ENCODE data around the gene ZBTB49. TPM values are rescaled to one million over a fixed set of nuclear protein-coding genes. Genes with fewer than 3 reads are reported as not detected.
"Not testable (repeated sequence)": the region's sequence is repeated elsewhere in the genome, so short reads cannot be mapped to it uniquely, and the experiment has no call there.

ZBTB49 gene, protein sequence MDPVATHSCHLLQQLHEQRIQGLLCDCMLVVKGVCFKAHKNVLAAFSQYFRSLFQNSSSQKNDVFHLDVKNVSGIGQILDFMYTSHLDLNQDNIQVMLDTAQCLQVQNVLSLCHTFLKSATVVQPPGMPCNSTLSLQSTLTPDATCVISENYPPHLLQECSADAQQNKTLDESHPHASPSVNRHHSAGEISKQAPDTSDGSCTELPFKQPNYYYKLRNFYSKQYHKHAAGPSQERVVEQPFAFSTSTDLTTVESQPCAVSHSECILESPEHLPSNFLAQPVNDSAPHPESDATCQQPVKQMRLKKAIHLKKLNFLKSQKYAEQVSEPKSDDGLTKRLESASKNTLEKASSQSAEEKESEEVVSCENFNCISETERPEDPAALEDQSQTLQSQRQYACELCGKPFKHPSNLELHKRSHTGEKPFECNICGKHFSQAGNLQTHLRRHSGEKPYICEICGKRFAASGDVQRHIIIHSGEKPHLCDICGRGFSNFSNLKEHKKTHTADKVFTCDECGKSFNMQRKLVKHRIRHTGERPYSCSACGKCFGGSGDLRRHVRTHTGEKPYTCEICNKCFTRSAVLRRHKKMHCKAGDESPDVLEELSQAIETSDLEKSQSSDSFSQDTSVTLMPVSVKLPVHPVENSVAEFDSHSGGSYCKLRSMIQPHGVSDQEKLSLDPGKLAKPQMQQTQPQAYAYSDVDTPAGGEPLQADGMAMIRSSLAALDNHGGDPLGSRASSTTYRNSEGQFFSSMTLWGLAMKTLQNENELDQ
- 6.4 and 9.9 TPM in 2 replicates for total RNA-seq

DNA sequence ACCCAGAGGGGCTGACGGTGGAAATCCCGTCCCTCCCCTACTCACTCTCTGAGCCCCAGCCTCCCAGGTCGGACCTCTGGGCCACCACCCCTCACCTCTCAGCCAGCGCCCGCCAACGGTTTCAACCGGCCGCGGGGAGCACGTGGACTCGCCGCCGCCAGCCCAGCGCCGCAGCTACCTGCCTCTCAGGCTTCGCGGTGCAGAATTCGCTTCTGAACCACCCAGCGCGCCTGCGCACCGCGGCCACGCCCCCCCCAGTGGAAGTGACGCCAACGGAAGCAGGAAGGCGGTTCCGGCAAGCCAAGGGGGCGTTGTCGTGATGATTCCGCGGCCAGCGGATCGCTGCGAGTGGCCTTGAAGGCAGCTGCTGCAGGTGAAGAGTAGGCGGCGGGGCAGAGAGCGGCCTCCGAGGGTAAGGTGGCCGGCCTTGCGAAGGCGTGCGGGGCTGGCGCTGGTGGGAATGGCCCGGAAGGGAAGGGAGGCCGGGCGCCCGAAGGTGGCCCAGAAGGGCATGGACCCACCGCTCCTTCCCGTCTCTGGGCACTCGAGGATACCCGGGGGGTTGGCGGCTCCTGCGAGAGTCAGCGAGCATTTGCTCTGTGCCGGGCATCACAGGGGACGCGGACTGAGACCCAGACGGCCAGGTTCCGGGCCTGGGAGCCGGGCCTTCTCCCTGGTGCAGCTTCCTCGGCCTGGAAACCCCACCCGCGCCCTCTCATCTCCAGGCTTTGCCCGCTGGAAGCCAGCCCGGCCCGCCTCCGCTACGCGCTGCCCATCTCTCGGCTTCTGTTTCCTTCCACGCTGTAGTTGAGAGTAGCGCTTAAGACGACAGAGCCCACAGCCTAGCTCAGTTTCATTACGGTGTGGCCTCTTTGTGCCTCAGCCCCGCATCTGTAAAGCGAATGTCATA is at the start of gene ZBTB49, which contains the start of gene LYAR:
Gene ZBTB49, plus strand, starts transcription at position 311 of the 910 bp plus-strand sequence. CDS start 9,695 bp downstream, outside the sequence.
Gene LYAR, minus strand, starts transcription at position 214 of the 910 bp plus-strand sequence. CDS start 6,412 bp downstream, outside the sequence.
- TF ChIP-seq, protein P1, sequence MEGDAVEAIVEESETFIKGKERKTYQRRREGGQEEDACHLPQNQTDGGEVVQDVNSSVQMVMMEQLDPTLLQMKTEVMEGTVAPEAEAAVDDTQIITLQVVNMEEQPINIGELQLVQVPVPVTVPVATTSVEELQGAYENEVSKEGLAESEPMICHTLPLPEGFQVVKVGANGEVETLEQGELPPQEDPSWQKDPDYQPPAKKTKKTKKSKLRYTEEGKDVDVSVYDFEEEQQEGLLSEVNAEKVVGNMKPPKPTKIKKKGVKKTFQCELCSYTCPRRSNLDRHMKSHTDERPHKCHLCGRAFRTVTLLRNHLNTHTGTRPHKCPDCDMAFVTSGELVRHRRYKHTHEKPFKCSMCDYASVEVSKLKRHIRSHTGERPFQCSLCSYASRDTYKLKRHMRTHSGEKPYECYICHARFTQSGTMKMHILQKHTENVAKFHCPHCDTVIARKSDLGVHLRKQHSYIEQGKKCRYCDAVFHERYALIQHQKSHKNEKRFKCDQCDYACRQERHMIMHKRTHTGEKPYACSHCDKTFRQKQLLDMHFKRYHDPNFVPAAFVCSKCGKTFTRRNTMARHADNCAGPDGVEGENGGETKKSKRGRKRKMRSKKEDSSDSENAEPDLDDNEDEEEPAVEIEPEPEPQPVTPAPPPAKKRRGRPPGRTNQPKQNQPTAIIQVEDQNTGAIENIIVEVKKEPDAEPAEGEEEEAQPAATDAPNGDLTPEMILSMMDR (IDR thresholded peaks at IDR 0.05; ENCODE audit: insufficient read depth, low read depth, low read length) = no peak
- DNase-seq (ENCODE audit: low read depth) = peak; percentile 91
- H3K4me3 ChIP-seq (ENCODE audit: low read depth, low read length) = peak within 1 kb of the TSS; percentile 86

GRCh38 chr4:4245172-4245571 is 44.9 kb upstream of the ZBTB49 start:
- DNase-seq (ENCODE audit: low read depth) = no peak
- H3K4me3 ChIP-seq (ENCODE audit: low read depth, low read length) = no peak overlapping the region
- TF ChIP-seq, protein P1 (IDR thresholded peaks at IDR 0.05; ENCODE audit: insufficient read depth, low read depth, low read length) = no peak

- peak overlapping the region; percentile 94 for H3K4me3 ChIP-seq (ENCODE audit: low read depth, low read length)
- TF ChIP-seq, protein P1 (IDR thresholded peaks at IDR 0.05; ENCODE audit: insufficient read depth, low read depth, low read length) = no peak
- DNase-seq (ENCODE audit: low read depth) = no peak
These were observed 42.4 kb upstream of the ZBTB49 start for GRCh38 chr4:4247696-4248028.

DNA sequence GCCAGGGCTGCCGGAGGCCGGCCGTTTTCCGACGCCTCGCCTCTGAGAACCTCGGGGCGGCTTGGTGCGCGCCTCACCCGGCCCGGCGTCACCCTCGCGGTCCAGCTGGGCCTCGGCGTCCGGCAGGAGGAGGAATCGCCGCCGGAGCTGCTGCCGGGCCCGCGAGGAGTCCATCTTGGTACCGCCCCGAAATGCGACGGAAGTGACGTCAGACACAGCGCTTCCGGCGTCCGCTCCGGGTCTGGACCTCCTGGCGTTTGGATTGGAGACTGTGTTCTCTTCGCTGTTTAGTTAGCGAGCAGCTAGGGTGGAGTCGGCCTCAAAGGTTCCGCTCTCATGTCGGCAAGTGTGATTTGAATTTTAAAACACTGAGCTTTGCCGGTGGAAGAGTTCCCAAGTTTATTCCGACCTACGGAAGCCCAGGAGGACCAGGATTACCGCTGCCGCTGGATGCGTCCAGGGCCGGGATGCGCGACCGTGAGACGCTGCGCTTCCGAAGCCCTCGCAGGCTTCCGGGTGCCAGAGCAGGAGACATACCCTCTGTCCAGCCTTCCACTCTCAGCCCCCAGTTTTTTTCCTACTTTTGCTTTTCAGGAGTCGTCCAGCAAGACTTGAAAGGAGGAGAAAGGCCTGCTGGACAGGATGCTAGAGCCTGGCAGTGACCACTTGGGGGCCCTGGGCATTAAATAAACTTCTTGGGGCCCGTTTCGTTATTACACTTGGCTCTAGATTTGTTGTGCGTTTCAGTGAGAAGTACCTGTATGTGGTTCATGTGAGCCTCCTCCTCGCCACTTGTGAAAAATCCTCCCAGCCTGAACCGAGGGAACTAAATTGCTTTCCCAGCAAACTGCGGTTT is 41.8 kb upstream of the ZBTB49 start, which contains the start of gene TMEM128:
Gene TMEM128, minus strand, starts transcription at position 195 of the 856 bp plus-strand sequence. Its CDS starts 21 bp downstream, at position 174.
- peak; percentile 95 for DNase-seq (ENCODE audit: low read depth)
- TF ChIP-seq, protein P1 (IDR thresholded peaks at IDR 0.05; ENCODE audit: insufficient read depth, low read depth, low read length) = no peak

DNA sequence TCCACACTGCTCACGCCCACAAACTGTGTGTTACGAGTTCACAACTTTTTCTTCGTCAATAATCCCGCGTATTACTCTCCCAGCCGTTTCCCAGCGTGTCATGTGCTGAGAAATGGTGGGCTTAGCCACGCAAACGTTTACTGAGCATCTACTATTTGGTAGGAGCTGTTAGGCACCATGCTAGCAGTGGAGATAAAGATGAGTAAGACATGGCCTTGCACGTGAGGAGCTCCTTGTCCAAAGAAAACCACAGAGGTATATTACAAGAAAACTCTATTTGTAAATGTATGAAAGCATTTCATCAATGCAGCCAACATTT is 41.2 kb upstream of the ZBTB49 start:
- no peak for DNase-seq (ENCODE audit: low read depth)
- TF ChIP-seq, protein P1 (IDR thresholded peaks at IDR 0.05; ENCODE audit: insufficient read depth, low read depth, low read length) = no peak
- peak overlapping the region; percentile 94 for H3K4me3 ChIP-seq (ENCODE audit: low read depth, low read length)

More for the DNA sequence above, 41.8 kb upstream of the ZBTB49 start, which contains the start of gene TMEM128:
- H3K4me3 ChIP-seq (ENCODE audit: low read depth, low read length) = peak within 1 kb of the TSS; percentile 94

DNA sequence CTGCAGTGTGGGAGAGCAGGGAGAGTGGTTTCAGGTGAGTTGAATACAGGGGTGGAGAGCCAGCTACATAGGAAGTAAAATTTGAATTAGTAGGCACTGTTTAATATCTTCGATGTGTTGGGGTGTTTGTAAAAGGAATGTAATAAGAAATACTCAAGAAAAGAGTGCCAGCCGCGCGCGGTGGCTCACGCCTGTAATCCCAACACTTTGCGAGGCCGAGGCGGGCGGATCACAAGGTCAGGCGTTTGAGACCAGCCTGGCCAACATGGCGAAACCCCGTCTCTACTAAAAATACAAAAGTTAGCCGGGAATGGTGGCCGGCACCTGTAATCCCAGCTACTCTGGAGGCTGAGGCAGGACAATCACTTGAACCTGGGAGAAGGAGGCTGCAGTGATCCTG is 40.7 kb upstream of the ZBTB49 start:
- DNase-seq (ENCODE audit: low read depth); H3K4me3 ChIP-seq (ENCODE audit: low read depth, low read length): not testable (repeated sequence)
